IPS-15b (cell line): ENCODE measurements around the gene HEATR5B.

Experiments
- H3K27me3 ChIP-seq: one replicate; pipeline ENCODE4 v1.6.1; 2013; ENCODE audit warnings: low read length; ENCODE audit not compliant: control insufficient read depth, insufficient read depth
- H3K36me3 ChIP-seq: one replicate; pipeline ENCODE4 v1.6.1; 2013; ENCODE audit warnings: low read length; ENCODE audit not compliant: control insufficient read depth, insufficient read depth
- H3K4me1 ChIP-seq: one replicate; pipeline ENCODE4 v1.6.1; 2013; ENCODE audit warnings: mild to moderate bottlenecking, low read length; ENCODE audit not compliant: control insufficient read depth, insufficient read depth
- H3K4me3 ChIP-seq: one replicate; pipeline ENCODE4 v1.5.1; 2013; ENCODE audit warnings: low read depth, low read length
- H3K9ac ChIP-seq: one replicate; pipeline ENCODE4 v1.6.1; 2013; ENCODE audit warnings: low read depth, mild to moderate bottlenecking, low read length
- H3K9me3 ChIP-seq: one replicate; pipeline ENCODE4 v1.6.1; 2013; ENCODE audit warnings: mild to moderate bottlenecking, low read length; ENCODE audit not compliant: control insufficient read depth, insufficient read depth

HEATR5B gene

GRCh38 chr2:37061013-37061711 is 23.0 kb downstream of the HEATR5B start:
- no peaks in the 10 kb centered on the region for H3K4me1 ChIP-seq
- H3K27me3 ChIP-seq = no peaks in the 10 kb centered on the region
- no peak overlapping the region for H3K4me3 ChIP-seq
- no peak overlapping the region for H3K9ac ChIP-seq
- no peaks in the 10 kb centered on the region for H3K9me3 ChIP-seq
- H3K36me3 ChIP-seq = peaks cover 12% of the 10 kb centered on the region

GRCh38 chr2:37060446-37060845 is 23.7 kb downstream of the HEATR5B start:
- Histone ChIP-seq H3K4me3 (no peak overlapping the region), H3K9me3 (no peaks in the 10 kb centered on the region), H3K9ac (no peak overlapping the region), H3K36me3 (peaks cover 13% of the 10 kb centered on the region), H3K27me3 (no peaks in the 10 kb centered on the region), H3K4me1 (no peaks in the 10 kb centered on the region)

- no peaks in the 10 kb centered on the region for H3K4me1 ChIP-seq
- no peak overlapping the region for H3K4me3 ChIP-seq
- H3K9me3 ChIP-seq = no peaks in the 10 kb centered on the region
- H3K9ac ChIP-seq = no peak overlapping the region
- H3K27me3 ChIP-seq = no peaks in the 10 kb centered on the region
- H3K36me3 ChIP-seq = peaks cover 9% of the 10 kb centered on the region
Observed at GRCh38 chr2:37059841-37060240, 24.3 kb downstream of the HEATR5B start.

- no peaks in the 10 kb centered on the region for H3K4me1 ChIP-seq
- H3K9ac ChIP-seq = no peak overlapping the region
- H3K4me3 ChIP-seq = no peak overlapping the region
- H3K9me3 ChIP-seq = no peaks in the 10 kb centered on the region
- no peaks in the 10 kb centered on the region for H3K27me3 ChIP-seq
- peaks cover 5% of the 10 kb centered on the region for H3K36me3 ChIP-seq
Observed at GRCh38 chr2:37052600-37053332, 31.4 kb downstream of the HEATR5B start.

- H3K36me3 ChIP-seq = no peaks in the 10 kb centered on the region
- H3K9me3 ChIP-seq = no peaks in the 10 kb centered on the region
- H3K4me1 ChIP-seq = no peaks in the 10 kb centered on the region
- no peaks in the 10 kb centered on the region for H3K27me3 ChIP-seq
- H3K4me3 ChIP-seq = no peak overlapping the region
- no peak overlapping the region for H3K9ac ChIP-seq
Observed at GRCh38 chr2:37039580-37039979, 44.6 kb downstream of the HEATR5B start.

- Histone ChIP-seq H3K27me3 (no peaks in the 10 kb centered on the region), H3K36me3 (no peaks in the 10 kb centered on the region), H3K9ac (no peak overlapping the region), H3K4me3 (no peak overlapping the region), H3K4me1 (no peaks in the 10 kb centered on the region), H3K9me3 (no peaks in the 10 kb centered on the region)
Observed at GRCh38 chr2:37037771-37038170, 46.4 kb downstream of the HEATR5B start.

- no peaks in the 10 kb centered on the region for H3K27me3 ChIP-seq
- H3K4me1 ChIP-seq = no peaks in the 10 kb centered on the region
- H3K4me3 ChIP-seq = no peak overlapping the region
- H3K36me3 ChIP-seq = no peaks in the 10 kb centered on the region
- no peaks in the 10 kb centered on the region for H3K9me3 ChIP-seq
- no peak overlapping the region for H3K9ac ChIP-seq
Observed at GRCh38 chr2:37029758-37030157, 54.4 kb downstream of the HEATR5B start.

- H3K9me3 ChIP-seq = no peaks in the 10 kb centered on the region
- H3K9ac ChIP-seq = no peak overlapping the region
- H3K36me3 ChIP-seq = no peaks in the 10 kb centered on the region
- H3K27me3 ChIP-seq = no peaks in the 10 kb centered on the region
- H3K4me3 ChIP-seq = no peak overlapping the region
- H3K4me1 ChIP-seq = no peaks in the 10 kb centered on the region
Observed at GRCh38 chr2:37026050-37026449, 58.1 kb downstream of the HEATR5B start.

- no peaks in the 10 kb centered on the region for H3K36me3 ChIP-seq
- H3K4me3 ChIP-seq = no peak overlapping the region
- H3K27me3 ChIP-seq = no peaks in the 10 kb centered on the region
- H3K4me1 ChIP-seq = no peaks in the 10 kb centered on the region
- no peaks in the 10 kb centered on the region for H3K9me3 ChIP-seq
- H3K9ac ChIP-seq = no peak overlapping the region
Observed at GRCh38 chr2:37020887-37021796, 63.0 kb downstream of the HEATR5B start.

GRCh38 chr2:37020212-37020886 is 63.8 kb downstream of the HEATR5B start:
- no peaks in the 10 kb centered on the region for H3K4me1 ChIP-seq
- H3K4me3 ChIP-seq = no peak overlapping the region
- H3K9ac ChIP-seq = no peak overlapping the region
- no peaks in the 10 kb centered on the region for H3K9me3 ChIP-seq
- no peaks in the 10 kb centered on the region for H3K27me3 ChIP-seq
- H3K36me3 ChIP-seq = no peaks in the 10 kb centered on the region

- no peak overlapping the region for H3K4me3 ChIP-seq
- H3K4me1 ChIP-seq = no peaks in the 10 kb centered on the region
- no peaks in the 10 kb centered on the region for H3K36me3 ChIP-seq
- no peak overlapping the region for H3K9ac ChIP-seq
- no peaks in the 10 kb centered on the region for H3K9me3 ChIP-seq
- H3K27me3 ChIP-seq = no peaks in the 10 kb centered on the region
Observed at GRCh38 chr2:37013315-37013641, 70.9 kb downstream of the HEATR5B start.
